ENCODE measurements around the gene RABAC1.

The RABAC1 gene

DNA sequence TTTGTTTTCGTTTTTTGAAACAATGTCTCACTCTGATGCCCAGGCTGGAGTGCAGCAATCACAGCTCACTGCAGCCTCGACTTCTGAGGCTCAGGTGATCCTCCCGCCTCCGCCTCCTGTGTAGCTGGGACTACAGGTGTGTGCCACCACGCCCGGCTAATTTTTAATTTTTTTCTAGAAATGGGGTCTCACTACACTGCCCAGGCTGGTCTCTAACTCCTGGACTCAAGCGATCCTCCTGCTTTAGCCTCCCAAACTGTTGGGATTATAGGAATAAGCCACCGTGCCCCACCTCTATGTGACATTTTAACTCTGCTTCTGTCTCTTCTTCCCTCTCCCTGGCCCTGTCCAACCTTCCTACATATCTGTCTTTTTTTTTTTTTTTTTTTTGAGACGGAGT is 29.8 kb upstream of the RABAC1 start:
- DNase-seq, result no peak

- no peak for DNase-seq
Measured at GRCh38 chr19:41987141-41987860, 28.2 kb upstream of the RABAC1 start.

DNA sequence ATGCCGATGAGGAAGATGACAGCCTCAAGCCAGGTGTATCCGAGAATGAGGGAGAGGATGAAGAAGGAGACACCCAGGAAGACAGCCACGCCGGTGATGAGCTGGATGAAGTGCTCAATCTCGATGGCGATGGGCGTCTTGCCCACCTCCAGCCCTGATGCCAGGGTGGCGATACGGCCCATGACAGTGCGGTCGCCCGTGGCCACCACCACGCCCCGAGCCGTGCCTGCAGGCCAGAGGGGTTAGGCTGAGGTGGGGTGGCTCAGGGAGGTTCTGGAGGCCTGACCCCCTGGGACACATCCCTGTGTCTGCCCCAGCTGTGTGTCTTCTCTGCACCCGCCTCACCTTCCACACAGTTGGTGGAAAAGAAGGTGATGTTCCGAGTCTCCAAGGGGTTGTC is 25.8 kb upstream of the RABAC1 start:
- DNase-seq, result no peak

DNA sequence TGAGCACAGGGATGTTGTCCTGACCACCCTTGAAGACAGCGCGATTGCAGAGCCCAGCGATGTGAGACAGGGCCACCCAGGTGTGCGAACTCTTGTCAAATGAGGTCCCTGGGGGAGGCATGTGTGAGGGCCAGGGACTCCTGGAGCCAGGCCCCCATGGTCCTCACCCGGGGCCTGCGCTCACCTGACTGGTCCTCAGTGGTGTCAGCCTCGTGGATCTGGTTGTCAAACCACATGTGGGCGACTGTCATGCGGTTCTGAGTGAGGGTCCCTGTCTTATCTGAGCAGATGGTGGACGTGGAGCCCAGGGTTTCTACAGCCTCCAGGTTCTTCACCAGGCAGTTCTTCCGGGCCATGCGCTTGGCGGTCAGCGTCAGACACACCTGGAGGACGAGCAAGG is 22.6 kb upstream of the RABAC1 start:
- DNase-seq, result no peak

GRCh38 chr19:41978470-41978869 is 19.3 kb upstream of the RABAC1 start:
- no peak for DNase-seq

DNA sequence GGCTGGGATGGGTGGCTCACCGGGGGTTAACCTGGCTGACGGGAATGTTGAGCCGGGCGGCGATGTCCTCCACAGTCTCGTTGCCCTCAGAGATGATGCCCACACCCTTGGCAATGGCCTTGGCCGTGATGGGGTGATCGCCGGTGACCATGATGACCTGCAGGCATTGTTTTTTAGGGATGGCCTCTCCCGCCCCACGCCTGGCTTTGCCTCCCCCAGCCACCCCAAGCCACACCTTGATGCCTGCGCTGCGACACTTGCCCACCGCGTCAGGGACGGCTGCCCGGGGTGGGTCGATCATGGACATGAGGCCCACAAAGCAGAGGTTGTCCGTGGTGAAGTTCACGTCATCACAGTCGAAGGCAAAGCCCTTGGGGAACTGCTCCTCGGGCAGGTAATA is 18.8 kb upstream of the RABAC1 start:
- DNase-seq, result no peak

GRCh38 chr19:41974652-41975051 is 15.5 kb upstream of the RABAC1 start:
- DNase-seq, result no peak

DNA sequence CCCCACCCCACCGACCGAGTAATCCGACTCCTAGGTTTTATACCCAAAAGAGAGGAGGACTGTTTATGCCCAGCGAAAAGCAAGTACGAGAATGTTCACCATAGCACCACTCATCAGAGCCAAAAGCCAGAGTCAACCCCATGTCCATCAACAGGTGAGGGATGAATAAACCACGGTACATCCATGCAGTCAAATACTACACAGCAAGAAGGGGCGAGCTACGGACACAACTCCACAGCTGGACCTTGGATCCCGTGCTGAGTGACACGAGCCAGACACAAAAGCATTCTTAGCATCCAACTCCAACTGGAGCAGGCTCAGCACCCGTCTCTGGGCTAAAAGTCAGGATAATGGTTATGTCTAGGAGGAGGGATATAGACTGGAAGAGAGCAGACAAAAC is 12.2 kb upstream of the RABAC1 start:
- no peak for DNase-seq

DNA sequence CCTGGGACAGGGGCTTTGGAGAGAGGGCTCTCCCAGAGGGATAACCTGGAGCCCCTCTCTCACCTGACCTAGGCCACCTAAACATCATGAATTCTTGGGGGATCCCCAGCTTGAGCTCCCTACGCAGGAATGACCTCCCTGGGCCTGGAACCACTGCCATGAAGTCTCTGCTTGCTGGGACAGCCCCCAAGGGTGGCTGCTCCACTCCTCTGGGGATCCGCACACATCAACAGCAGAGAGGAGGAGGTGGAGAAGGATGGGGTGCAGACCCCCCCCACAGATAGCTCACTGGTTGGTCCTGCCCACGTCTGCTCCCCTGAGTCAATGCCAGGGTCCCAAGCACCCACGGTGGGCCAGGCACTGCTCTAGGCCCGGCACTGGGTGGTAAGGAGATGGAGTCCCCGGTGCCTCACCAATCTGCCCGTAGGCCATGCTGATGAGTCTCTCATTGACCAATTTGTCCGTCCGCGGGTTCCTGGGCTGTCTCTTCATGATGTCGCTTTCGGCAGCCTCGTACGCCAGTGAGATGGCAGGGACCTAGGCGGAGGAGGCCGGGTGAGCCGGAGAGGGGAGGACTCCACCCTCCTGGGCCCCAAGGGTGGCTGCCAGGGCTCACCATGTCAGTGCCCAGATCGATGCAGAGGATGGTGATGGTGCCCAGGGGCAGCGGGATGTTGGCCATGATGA is 10.8 kb upstream of the RABAC1 start:
- DNase-seq, result no peak

GRCh38 chr19:41968751-41969595 is 9.9 kb upstream of the RABAC1 start:
- no peak for DNase-seq

- no peak for DNase-seq
Measured at GRCh38 chr19:41967054-41967783, 8.1 kb upstream of the RABAC1 start.

DNA sequence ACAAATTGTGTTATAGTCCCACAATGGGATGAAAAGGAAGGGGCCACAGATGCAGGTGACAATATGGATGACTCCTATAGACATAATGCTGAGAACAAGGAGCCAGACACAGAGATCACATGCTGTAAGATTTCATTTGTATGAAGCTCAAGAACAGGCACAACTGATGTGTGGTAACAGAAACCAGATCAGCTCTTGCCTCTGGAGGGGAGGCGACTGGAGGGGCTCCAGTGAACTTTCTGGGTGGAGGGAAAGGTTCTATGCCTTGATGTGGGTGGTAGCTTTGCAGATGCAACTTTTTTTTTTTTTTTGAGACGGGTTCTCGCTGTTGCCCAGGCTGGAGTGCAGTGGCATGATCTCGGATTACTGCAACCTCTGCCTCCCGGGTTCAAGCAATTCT is 6.0 kb upstream of the RABAC1 start:
- no peak for DNase-seq

DNA sequence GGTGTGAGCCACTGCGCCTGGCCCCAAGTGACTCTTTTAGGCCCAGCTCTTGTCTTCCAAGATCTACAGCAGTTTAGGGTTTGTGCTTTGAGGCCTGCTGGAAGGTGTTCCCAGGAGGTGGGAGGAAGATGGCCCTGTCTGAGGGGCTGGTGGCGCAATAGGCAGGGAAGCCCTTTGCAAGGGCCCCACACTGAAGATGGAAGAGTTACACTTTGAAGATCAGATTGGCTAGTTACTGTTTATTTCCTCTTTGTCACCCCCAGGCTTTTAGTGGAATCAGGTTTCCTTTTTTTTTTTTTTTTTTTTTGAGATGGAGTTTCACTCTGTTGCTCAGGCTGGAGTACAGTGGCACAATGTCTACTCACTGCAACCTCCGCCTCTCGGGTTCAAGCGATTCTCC is 1.9 kb upstream of the RABAC1 start:
- DNase-seq, result no peak

DNA sequence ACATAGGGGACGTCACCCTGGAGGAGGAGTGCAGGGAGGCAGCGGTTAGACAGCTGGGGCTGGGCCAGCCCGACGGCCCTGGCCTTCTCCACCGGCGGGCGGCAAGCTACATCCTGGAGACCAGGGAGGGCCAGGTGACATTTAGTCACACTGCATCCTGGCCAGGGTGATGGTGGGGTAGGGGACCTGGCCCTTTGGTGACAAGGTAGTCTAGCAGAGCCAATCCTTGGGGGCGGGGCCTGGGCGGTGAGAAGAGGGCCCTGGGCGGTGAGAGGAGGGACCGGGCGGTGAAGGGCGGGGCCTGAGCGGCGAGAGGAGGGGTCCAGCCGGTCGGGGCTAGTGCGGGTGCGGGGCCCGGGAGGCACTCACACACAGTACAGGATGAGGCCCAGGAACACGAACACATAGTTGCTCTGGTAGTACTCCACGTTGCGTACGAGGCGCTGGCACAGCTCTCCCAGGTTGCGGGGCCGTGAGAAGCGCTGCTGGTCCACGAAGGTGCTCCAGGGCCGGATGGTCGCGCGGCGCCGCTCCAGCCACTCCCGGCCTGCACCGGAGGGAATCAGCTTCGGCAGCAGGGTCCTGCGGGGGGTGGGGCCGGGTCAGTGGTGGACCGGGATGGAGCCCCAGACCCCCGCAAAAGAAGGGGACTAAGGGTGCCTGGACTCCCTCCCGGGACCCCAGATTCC is 610 bp downstream of the RABAC1 start:
- DNase-seq, result peak; percentile 85

DNA sequence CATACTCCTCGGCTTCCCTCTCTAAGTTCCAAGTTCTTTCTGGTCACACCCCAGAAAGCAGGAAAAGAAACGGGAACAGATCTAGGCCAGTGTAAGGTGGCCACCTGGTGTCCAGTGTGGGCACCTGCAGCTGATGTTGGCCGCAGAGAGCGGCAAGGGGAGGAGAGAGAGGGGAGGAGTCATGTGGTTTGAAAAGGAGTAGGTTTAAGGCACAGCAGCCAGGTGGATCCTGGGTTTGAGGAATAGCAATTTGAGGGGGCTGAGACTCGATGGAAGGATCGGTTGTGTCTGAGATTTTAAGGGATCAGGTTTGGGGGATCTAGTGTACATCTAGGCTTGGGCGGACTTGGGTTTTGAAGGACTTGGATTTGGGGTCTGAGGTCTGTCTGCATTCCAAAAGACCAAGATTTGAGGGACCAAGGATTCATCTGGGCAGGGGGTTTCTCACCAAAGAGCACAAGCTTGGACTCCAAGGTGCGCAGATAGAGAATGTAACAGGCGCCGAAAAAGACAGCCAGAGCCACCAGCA is 1.2 kb downstream of the RABAC1 start:
- peak; percentile 56 for DNase-seq

- no peak for DNase-seq
Measured at GRCh38 chr19:41957161-41957837, 1.8 kb downstream of the RABAC1 start.

- DNase-seq, result no peak
Measured at GRCh38 chr19:41956621-41957020, 2.5 kb downstream of the RABAC1 start.

DNA sequence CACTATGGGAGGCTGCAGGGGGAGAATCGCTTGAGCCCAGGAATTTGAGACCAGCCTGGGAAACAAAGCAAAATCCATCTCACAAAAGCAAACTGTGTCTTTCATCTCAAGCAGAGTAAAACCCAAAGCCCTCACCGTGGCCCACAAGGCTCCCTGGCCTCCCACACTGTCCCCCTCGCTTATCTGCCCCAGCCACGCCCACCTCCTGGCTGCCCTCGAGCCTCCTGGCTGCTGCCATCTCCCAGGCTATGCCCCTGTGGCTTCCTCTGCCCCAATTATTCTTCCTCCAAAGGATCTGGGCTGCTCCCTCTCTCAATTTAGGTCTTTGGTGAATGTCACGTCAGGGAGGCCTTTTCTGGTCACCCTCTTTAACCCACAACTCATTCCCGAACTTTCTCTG is 3.6 kb downstream of the RABAC1 start:
- no peak for DNase-seq

DNA sequence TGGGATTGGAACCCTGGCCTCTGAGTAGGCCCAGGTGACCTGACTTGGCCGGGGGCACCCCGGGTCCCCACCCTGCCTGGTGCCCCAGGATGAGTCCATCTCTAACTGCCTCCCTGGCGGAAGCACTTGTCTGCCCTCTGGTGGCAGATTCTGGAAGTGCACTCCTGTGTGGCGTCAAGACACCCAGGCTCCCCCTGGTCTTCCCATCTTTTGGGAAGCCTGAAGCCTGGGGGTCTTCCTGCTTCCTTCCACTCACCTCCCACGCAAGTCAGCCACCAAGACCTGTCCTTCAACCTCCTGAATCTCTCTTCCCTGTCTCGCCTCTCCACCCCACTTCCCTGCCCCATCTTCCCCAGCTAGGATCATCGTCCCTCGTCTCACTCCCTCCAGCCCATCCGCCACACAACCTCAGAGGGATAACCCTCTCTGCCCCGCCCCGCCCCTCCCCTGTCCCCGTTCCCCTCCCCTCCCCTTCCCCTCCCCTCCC is 7.4 kb downstream of the RABAC1 start:
- DNase-seq, result peak; percentile 84

DNA sequence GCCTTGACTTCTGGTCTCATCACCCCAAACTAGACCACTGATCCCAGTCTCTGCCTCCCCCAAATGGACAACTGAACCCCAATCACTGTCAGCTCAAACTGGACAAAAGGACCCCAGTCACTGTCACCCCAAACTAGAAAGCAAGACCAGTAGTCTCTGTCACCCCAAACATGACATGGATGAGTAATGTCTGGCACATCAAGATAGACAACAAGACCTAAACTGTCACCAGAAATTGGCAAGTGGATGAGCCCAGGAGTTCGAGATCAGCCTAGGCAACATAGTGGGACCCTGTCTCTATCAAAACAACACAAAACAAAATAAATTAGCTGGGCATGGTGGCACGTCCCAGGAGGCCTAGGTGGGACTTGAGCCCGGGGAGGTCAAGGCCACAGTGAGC is 12.0 kb downstream of the RABAC1 start:
- DNase-seq, result no peak

GRCh38 chr19:41945135-41945766 is 13.9 kb downstream of the RABAC1 start:
- DNase-seq, result peak; percentile 90

Data from CD4-positive, alpha-beta T cell treated with Interleukin-21 for 1 hour (primary cell).